Gastroesophageal sphincter (tissue), 3 donors: Measurements from ENCODE around the gene GPATCH8.

ENCODE experiments used
- CTCF ChIP-seq, 4 experiments: fragments of 200-600 bp in 2 of 4; fragments of 450-650 bp in 2 of 4; sonication (generic) in 1 of 4; IDR thresholded peaks; one replicate each; pipeline ENCODE4 v1.5.1; 2017 to 2019; ENCODE audit warnings: antibody characterized with exemption in 4 of 4, mild to moderate bottlenecking in 2 of 4, moderate library complexity in 2 of 4
- POLR2A ChIP-seq, 2 donors: fragments of 450-650 bp; IDR thresholded peaks; one replicate each; pipeline ENCODE4 v1.6.1; 2017; ENCODE audit warnings: antibody characterized with exemption in 2 of 2, mild to moderate bottlenecking in 2 of 2, moderate library complexity in 1 of 2
- POLR2AphosphoS5 ChIP-seq: sonication (generic); formaldehyde crosslinking; IDR thresholded peaks from one replicate; pipeline ENCODE4 v1.6.1; 2017; ENCODE audit warnings: antibody characterized with exemption

GRCh38 chr17:44473367-44473766 lies 29.8 kb downstream of the GPATCH8 start:
- TF ChIP-seq POLR2A (IDR thresholded peaks at IDR 0.05): no peak
- no peak for TF ChIP-seq CTCF (IDR thresholded peaks at IDR 0.05)
- no peak for TF ChIP-seq POLR2AphosphoS5
